AG08395 (cell line): ENCODE results near the gene ADCY9.
"Not testable (repeated sequence)": the region's sequence is repeated elsewhere in the genome, so short reads cannot be mapped to it uniquely, and the experiment has no call there.

ENCODE experiments used
- DNase-seq: peaks from one replicate; pipeline ENCODE4 v3.0.0; 2012; ENCODE audit warnings: mixed read lengths, low spot score

Gene ADCY9

GRCh38 chr16:3950343-3951193 lies 165.7 kb downstream of the ADCY9 start:
- DNase-seq, result peak; percentile 94

- DNase-seq, result no peak
Measured at GRCh38 chr16:3949946-3950342, 166.3 kb downstream of the ADCY9 start.

- no peak for DNase-seq
Measured at GRCh38 chr16:3949287-3949686, 167.0 kb downstream of the ADCY9 start.

- DNase-seq, result no peak
Measured at GRCh38 chr16:3948378-3948995, 167.8 kb downstream of the ADCY9 start.

- DNase-seq, result no peak
Measured at GRCh38 chr16:3946604-3947180, 169.6 kb downstream of the ADCY9 start.

GRCh38 chr16:3945751-3946603 lies 170.3 kb downstream of the ADCY9 start:
- peak; percentile 89 for DNase-seq

GRCh38 chr16:3944457-3944856 lies 171.8 kb downstream of the ADCY9 start:
- not testable (repeated sequence) for DNase-seq

- not testable (repeated sequence) for DNase-seq
Measured at GRCh38 chr16:3942146-3942545, 174.1 kb downstream of the ADCY9 start.

GRCh38 chr16:3938843-3939624 lies 177.2 kb downstream of the ADCY9 start:
- DNase-seq, result peak; percentile 78

GRCh38 chr16:3938471-3938842 lies 177.8 kb downstream of the ADCY9 start:
- no peak for DNase-seq

- no peak for DNase-seq
Measured at GRCh38 chr16:3937066-3937875, 179.0 kb downstream of the ADCY9 start.

GRCh38 chr16:3935921-3936320 lies 180.3 kb downstream of the ADCY9 start:
- DNase-seq, result no peak

- no peak for DNase-seq
Measured at GRCh38 chr16:3934491-3935181, 181.6 kb downstream of the ADCY9 start.

- not testable (repeated sequence) for DNase-seq
Measured at GRCh38 chr16:3927147-3927546, 189.1 kb downstream of the ADCY9 start.

- no peak for DNase-seq
Measured at GRCh38 chr16:3924763-3925162, 191.5 kb downstream of the ADCY9 start.

GRCh38 chr16:3922241-3922640 lies 194.0 kb downstream of the ADCY9 start:
- DNase-seq, result no peak

- no peak for DNase-seq
Measured at GRCh38 chr16:3920206-3920605, 196.0 kb downstream of the ADCY9 start.

GRCh38 chr16:3919413-3919812 lies 196.8 kb downstream of the ADCY9 start:
- DNase-seq, result no peak

- no peak for DNase-seq
Measured at GRCh38 chr16:3915426-3916260, 200.6 kb downstream of the ADCY9 start.
